Left renal cortex interstitium (tissue), 4 donors: ENCODE results near the gene ATP6V0B. TPM values are rescaled to one million over a fixed set of nuclear protein-coding genes. Genes with fewer than 3 reads are reported as not detected.

Experiments used
- DNase-seq, 4 donors: peaks; one replicate each; pipeline ENCODE4 v3.0.0-alpha.2; 2013; ENCODE audit warnings: low read depth in 4 of 4, low spot score in 2 of 4, missing footprints in 1 of 4
- polyA plus RNA-seq, 4 donors: library from polyadenylated mRNA; unstranded; fragments of 120-200 nt; gene quantifications; one replicate each; pipeline ENCODE4 v1.2.1, GENCODE V29; 2013; ENCODE audit not compliant: insufficient read length in 4 of 4

Gene ATP6V0B
- polyA plus RNA-seq, 4 donors: 146 to 165 (median 151) TPM

DNA sequence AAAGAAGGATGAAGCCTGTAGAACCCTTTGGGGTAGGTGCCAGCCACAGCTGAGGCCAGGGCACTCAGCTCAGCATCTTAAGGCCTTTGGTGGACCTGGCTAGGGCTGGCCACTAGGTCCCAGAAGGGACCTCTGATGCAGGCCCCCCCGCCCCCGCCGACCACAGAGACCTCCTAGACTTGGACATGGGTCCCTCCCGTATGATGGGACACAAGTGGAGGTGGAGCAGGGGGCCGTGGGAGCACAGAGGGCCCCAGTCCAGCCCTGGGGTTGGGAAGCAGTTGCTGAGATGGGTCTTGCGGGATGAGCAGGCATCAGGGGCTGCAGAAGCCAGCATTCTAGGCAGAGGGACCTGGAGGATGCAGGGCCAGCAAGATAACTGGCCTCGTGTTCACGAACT, 7.5 kb downstream of the ATP6V0B start:
- DNase-seq: no peak

DNA sequence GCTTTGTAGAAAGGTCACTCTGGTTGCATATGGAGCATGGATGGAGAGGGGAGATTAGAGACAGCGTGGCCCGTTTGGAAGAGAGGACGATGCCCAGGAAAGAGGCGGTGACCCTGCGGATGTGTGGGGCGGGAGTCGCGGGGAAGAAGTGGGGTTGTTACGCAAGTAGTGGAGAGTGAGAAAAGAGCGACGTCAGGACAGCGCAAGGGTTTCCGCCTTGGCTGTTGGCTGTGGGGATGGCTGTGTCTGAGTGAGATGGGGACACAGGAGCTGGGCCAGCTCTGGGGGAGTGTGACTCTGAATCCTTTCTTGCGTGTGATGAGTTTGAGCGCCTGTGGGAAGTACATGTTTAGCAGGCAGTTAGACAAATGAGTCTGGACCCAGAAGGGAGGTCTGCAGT, 8.0 kb downstream of the ATP6V0B start:
- DNase-seq: no peak

GRCh38 chr1:43983253-43983899, 8.6 kb downstream of the ATP6V0B start:
- no peak for DNase-seq

- DNase-seq: no peak
Observed at GRCh38 chr1:43984855-43985254, 10.1 kb downstream of the ATP6V0B start.

DNA sequence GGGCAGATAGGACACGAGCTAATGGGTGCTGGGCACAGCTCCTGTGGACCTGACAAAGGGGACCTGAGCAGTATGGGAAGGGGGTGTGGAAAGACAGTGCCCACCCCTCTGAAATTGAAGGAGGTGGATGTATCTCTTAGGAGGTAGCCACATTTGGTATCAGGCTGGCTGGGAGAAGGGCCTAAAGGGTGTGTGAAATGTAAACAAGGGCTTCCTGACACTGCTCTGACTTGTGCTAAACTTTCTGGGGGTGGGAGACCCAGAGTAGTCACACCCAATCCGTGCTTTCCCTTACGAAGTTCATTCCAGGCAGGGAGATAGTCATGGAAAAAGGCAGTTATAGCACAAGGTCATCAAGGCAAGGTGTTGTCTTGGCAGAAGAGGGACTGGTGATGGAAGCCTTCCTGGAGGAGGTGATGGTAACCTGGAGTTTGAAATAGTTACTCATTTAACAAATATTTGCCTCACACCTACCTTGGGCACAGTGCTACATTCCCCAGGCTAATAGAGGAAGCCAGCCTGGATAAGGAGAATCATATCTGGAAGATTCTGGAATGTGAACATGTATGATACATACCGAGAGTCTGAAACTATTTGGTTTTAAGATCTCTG, 11.3 kb downstream of the ATP6V0B start:
- no peak for DNase-seq

- no peak for DNase-seq
Observed at GRCh38 chr1:43986712-43987111, 12.0 kb downstream of the ATP6V0B start.

DNA sequence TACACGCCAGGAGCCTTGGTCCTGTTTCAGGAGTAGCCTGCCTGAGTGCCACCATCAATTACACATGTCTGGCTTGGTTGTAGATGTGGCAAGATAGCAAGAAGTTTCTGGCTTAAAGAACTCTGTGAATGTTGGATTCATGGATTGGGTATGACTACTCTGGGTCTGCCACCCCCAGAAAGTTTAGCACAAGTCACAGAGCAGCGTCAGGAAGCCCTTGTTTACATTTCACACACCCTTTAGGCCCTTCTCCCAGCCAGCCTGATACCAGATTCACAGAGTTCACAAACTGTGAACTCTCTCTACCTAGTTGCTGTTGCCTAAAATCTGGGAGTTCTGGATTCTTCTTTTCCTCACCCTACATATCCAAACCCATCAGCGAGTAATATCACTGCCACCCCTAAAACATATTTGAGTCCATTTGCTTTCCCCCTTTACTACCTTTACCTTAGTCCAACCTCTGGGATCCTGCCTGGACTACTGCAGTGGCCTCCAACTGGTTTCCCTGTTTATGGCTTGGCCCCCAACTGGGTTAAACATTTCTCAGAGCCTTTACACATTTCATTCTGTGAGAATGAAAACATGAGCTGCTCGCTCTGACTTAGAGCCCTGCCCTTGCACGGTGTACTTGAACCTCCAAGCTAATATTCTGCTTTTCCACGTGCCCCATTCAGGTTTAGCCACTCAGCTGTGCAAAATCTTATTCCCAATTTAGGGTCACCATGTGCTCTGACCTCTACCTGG, 12.6 kb downstream of the ATP6V0B start:
- no peak for DNase-seq

GRCh38 chr1:43990271-43991199, 15.8 kb downstream of the ATP6V0B start:
- no peak for DNase-seq

DNA sequence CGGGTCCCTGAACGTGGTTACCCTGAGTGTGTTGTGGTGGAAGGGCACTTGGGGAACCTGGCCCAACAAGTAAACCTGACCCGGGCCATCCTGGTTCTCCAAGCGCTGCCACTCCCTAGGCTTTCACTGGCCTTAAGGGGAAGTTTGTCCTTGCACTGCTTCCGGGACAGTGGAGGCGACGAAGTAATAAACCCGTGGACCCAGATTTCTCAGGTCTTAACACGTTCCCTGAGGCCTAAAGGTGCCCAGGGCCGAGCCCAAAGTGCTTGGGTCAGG, 16.4 kb downstream of the ATP6V0B start:
- no peak for DNase-seq

- peak in 1 of 4 donors; percentile 68 for DNase-seq
Observed at GRCh38 chr1:43991476-43992231, 16.9 kb downstream of the ATP6V0B start, which contains the start of gene CCDC24. CCDC24 (plus strand) TSS chr1:43991599; CDS start chr1:43991879, 280 bp downstream.

DNA sequence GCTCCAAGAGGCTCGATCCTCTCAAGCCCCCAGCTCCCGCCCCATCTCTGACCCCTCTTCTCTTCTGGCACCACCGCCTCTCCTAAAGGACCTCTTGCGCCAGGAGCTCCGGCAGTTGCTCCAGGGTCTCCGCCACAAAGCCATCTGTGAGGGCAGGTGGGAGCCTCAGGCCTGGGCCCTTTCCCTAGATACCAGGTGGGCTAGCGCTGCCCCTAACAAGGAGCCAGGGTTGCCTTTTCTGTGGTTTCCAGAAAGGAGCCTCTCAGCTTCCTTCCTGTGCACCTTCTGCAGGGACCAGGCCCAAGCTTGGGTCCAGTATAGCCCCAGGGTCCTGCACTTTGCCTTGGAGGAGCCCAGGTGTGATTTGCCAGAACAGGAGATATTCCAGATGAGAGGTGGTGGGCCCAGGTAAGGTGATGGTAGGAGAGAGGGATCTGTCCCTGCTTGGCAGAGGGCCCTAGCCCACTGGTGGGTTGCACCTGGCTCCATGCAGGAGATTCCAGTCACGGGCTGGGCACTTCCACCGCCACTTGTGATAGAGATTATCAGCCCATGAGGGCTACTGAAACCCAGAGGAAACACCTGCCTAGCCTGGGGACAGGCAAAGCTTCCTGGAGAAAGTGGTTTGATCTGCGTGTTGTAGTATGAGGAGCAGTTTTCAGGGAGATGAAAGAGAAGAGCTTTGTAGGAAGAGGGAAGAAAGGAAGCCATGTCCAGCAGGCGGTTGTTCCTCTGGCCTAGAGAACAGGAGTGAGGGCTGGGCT, 17.7 kb downstream of the ATP6V0B start:
- no peak for DNase-seq

- no peak for DNase-seq
Observed at GRCh38 chr1:43993206-43993914, 18.6 kb downstream of the ATP6V0B start.

- DNase-seq: no peak
Observed at GRCh38 chr1:43994071-43994470, 19.3 kb downstream of the ATP6V0B start.

DNA sequence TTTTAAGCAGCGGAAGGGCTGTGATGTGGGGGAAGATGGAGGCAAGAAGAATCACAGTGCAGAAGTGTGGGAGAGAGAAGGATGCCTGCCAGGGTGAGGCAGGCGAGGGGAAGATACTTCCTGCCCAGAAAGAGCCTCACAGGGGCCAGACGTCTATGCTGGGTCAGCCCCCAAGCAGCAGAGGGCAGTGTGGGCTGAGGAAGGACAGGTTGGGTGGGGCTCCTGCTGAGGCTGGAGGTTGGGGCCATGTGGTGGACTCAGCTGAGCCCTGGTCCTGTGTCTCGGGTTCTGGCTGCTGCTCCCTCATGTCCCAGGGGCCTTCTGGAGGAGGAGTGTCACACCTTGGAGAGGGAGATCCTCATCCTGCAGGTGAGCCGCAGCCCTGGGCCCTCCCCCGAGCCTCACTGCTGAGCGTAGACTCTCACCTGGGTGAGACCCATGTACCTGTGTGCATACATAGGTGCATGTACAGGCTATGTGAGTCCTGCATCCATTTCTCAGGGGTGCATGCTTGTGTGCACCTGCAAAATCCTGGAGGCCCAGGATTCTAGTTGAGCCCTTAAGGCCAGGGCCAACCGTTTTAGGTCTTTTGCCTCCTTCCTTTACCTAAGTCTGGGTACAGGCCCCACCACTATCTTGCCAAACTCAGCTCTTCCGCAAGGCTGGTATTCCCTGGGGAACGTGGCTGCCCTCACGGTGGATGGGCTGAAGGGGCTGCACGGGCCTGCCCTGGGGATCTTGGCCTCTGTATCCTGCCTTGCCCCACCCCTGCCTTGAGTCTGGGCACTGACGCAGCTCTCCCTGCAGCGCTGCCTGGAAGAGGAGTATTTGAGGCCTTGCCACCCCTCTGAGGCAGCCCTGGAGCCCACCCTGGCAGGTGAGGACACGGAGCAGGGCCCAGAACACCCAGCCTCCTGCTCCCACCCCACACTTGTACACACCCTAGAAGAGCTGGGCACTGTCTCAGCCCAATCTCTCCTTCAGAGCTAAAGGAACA, 20.3 kb downstream of the ATP6V0B start:
- DNase-seq: no peak

DNA sequence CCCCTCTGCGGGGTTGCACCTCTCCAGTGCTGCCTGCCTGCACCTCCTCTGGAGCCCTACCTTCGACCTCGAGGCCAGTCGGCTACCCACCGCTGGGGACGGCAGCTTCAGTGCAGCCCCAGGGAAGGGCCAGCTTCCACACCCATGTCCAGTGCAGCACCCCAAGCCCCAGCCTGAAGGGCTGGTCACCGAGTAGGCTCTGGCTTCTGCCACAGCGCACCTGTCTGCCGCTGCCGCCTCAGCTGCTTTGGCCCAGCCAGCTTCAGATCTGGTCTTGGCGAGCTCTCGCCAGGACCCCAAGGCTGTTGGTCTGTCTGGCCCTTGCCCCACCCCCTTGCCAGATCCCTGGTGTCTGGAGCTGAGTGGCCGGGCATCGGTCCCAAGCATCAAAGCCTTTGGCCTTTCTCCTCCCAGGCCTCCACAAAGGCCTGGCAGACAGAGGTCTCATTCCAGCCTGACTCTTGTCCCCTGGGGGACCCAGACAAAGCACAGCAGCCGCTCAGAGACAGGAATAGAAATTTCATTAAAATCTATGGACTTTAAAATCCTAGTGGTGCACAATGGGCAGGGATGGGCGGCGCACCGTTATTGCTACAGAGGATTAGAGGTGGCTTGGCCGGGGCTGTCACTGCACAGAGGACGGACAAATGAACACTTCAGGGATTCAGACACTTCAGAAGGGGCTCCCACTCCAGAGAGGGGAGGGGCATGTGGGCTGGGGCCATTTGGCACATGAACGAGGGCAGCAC, 21.4 kb downstream of the ATP6V0B start:
- DNase-seq: no peak

DNA sequence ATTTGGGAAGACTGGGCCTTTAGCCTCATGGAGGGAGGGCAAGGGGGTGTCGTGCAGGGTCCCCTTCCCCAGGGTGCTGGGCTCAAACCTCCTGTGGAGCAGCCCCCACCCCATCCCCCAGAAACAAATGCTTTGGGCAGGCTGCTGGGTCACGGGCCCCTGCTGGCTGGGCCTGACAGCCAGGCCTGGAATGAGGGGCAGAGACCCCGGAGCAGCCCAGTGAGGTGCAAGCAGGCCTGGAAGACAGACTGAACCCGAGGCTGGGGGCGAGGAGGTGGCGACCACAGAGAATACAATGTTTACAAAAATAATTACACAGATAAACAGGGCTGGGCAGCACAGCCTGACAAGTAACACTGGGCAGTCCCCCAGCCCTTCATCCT, 22.0 kb downstream of the ATP6V0B start:
- DNase-seq: no peak
